ENCODE data around the gene SOD3.

DNA sequence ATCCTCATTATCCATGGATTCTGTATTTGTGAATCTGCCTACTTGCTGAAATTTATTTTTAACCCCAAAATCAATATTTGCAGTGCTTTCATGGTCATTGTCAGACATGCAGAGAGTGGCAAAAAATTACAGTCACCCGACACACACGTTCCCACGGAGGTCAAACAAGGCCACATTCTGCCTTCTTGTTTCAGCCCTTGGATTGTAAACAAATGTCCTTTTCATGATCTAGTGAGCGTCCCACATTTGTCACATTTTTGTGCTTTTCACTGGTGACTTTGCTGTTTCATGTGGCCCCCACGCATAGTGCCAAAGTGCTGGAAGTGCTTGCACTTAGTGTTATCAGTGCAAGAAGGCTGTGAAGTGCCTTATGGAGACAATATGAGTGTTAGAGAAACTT lies 45.0 kb downstream of the SOD3 start:
- TF ChIP-seq EZH2 (IDR thresholded peaks at IDR 0.05; ENCODE audit: low read length) (no peak), CTCF (optimal IDR thresholded peaks at IDR 0.05 in 1 of 3, IDR thresholded peaks at IDR 0.05 in 1 of 3, conservative IDR thresholded peaks at IDR 0.05 in 1 of 3; ENCODE audit: extremely low read depth in 1 of 3, insufficient read depth in 2 of 3, low read length in 3 of 3) (no peak)
